Right cardiac atrium (tissue), 5 donors: ENCODE results near the gene VPS37C. TPM values are rescaled to one million over a fixed set of nuclear protein-coding genes. Genes with fewer than 3 reads are reported as not detected.

ENCODE experiments used
- ATAC-seq, 2 donors: fragments of 200-7000 bp; cut with Tn5 transposase; one replicate each; pipeline versions ENCODE4 v1.8.0 to v1.9.1; 2020; ENCODE audit warnings: moderate library complexity in 2 of 2, mild to moderate bottlenecking in 1 of 2
- DNase-seq, 3 donors: peaks; one replicate each; pipeline ENCODE4 v3.0.0-alpha.2; 2020
- H3K27ac ChIP-seq: one replicate; pipeline ENCODE4 v1.5.1; 2013; ENCODE audit warnings: mild to moderate bottlenecking, low read length, control low read depth, moderate library complexity
- H3K27me3 ChIP-seq: one replicate; pipeline ENCODE4 v1.6.1; 2013; ENCODE audit not compliant: control insufficient read depth, insufficient read depth
- H3K4me1 ChIP-seq: one replicate; pipeline ENCODE4 v1.6.1; 2013; ENCODE audit warnings: low read length; ENCODE audit not compliant: control insufficient read depth, insufficient read depth
- H3K4me3 ChIP-seq: one replicate; pipeline ENCODE4 v1.5.1; 2013; ENCODE audit warnings: low read length, control low read depth
- H3K9me3 ChIP-seq: one replicate; pipeline ENCODE4 v1.6.1; 2013; ENCODE audit warnings: low read length; ENCODE audit not compliant: control insufficient read depth
- WGBS: extraction: QIAGEN DNeasy Blood & Tissue Kit; methylation state at CpG from one replicate; pipeline ENCODE4 v1.1.7; 2013; 5-methylcytosine and 5-hydroxymethylcytosine counted together
- intact Hi-C, 4 donors: fragments of 100-400 bp; cut with DNase I; formaldehyde crosslinking; loops; one replicate each; pipeline versions ENCODE4 v1.11.0 to v1.14.0; 2022 to 2023
- polyA plus RNA-seq: library from polyadenylated mRNA; stranded (reverse); fragments of 200-250 nt; gene quantifications from one replicate; pipeline ENCODE4 v1.2.3, GENCODE V29; 2013
- total RNA-seq, 4 donors: library from RNA; stranded (reverse); fragmentation: NEBNext Ultra II Directional; extraction: Animal tissue kit (Norgen Biotek cat#: 25700); gene quantifications; one replicate each; pipeline ENCODE4 v1.2.1, GENCODE V29; 2021
- donor health status: healthy with polysubstance abuse.
- donor health status: DM: no; HTN: yes; CAD: no.
- donor health status: DM: no; HTN: no; CAD: no.
- donor health status: DM: no; HTN: yes; CAD: no; lungs with severe emphysema.
- donor health status: DM: yes; HTN: yes; CAD: no.

The VPS37C gene
- total and polyA plus RNA-seq, 5 donors: 14.6 to 25.4 (median 19.0) TPM

GRCh38 chr11:61153593-61154095 is 7.6 kb downstream of the VPS37C start:
- peak in 1 of 2 donors; percentile 38 for ATAC-seq
- H3K4me3 ChIP-seq: no peak overlapping the region

GRCh38 chr11:61152816-61153592 is 8.2 kb downstream of the VPS37C start:
- ATAC-seq: peak; percentile 43 to 60
- WGBS: 62% methylated on average over 9 of the region's 9 CpGs
- no peaks in the 10 kb centered on the region for H3K9me3 ChIP-seq

More at GRCh38 chr11:61153593-61154095, 7.6 kb downstream of the VPS37C start:
- Histone ChIP-seq H3K27me3 (no peaks in the 10 kb centered on the region), H3K27ac (peak overlapping the region; percentile 87), H3K4me1 (peaks cover 18% of the 10 kb centered on the region), H3K9me3 (no peaks in the 10 kb centered on the region)
- no peak for DNase-seq
- intact Hi-C loops: no loop called here
- WGBS: 74% methylated on average over 2 of the region's 2 CpGs

GRCh38 chr11:61151545-61152252 is 9.5 kb downstream of the VPS37C start:
- peak overlapping the region; percentile 3 for H3K27ac ChIP-seq
- DNase-seq (no peak), ATAC-seq (no peak)
- intact Hi-C loops: no loop called here
- 72% methylated on average over 12 of the region's 12 CpGs for WGBS
- peaks cover 21% of the 10 kb centered on the region for H3K4me1 ChIP-seq
- no peaks in the 10 kb centered on the region for H3K27me3 ChIP-seq
- no peaks in the 10 kb centered on the region for H3K9me3 ChIP-seq
- no peak overlapping the region for H3K4me3 ChIP-seq

More at GRCh38 chr11:61152816-61153592, 8.2 kb downstream of the VPS37C start:
- no peak for DNase-seq
- intact Hi-C loops: no loop called here
- H3K27ac ChIP-seq: peak overlapping the region; percentile 87
- no peak overlapping the region for H3K4me3 ChIP-seq
- H3K4me1 ChIP-seq: peaks cover 18% of the 10 kb centered on the region
- no peaks in the 10 kb centered on the region for H3K27me3 ChIP-seq

GRCh38 chr11:61150706-61151544 is 10.3 kb downstream of the VPS37C start:
- Histone ChIP-seq H3K27ac (no peak overlapping the region), H3K27me3 (no peaks in the 10 kb centered on the region), H3K4me3 (no peak overlapping the region), H3K4me1 (peaks cover 21% of the 10 kb centered on the region), H3K9me3 (no peaks in the 10 kb centered on the region)
- 83% methylated on average over 19 of the region's 19 CpGs for WGBS
- DNase-seq (no peak), ATAC-seq (peak in 1 of 2 donors; percentile 9)
- intact Hi-C loops: no loop called here

- Histone ChIP-seq H3K4me3 (no peak overlapping the region), H3K9me3 (no peaks in the 10 kb centered on the region), H3K4me1 (peaks cover 21% of the 10 kb centered on the region), H3K27me3 (no peaks in the 10 kb centered on the region), H3K27ac (no peak overlapping the region)
- DNase-seq (no peak), ATAC-seq (peak in 1 of 2 donors; percentile 55)
- intact Hi-C loops: no loop called here
- 37% methylated on average over 13 of the region's 13 CpGs for WGBS
Measured at GRCh38 chr11:61149624-61150615, 11.3 kb downstream of the VPS37C start.

GRCh38 chr11:61147791-61148620 is 13.2 kb downstream of the VPS37C start:
- H3K27me3 ChIP-seq: no peaks in the 10 kb centered on the region
- no peak overlapping the region for H3K27ac ChIP-seq
- 70% methylated on average over 11 of the region's 11 CpGs for WGBS
- H3K4me1 ChIP-seq: peaks cover 19% of the 10 kb centered on the region
- no peak for ATAC-seq
- no peak for DNase-seq
- H3K9me3 ChIP-seq: no peaks in the 10 kb centered on the region
- intact Hi-C loops: no loop called here
- H3K4me3 ChIP-seq: no peak overlapping the region

- no peak for DNase-seq
- no peak for ATAC-seq
- H3K27ac ChIP-seq: no peak overlapping the region
- H3K4me1 ChIP-seq: peaks cover 13% of the 10 kb centered on the region
- no peaks in the 10 kb centered on the region for H3K27me3 ChIP-seq
- H3K4me3 ChIP-seq: no peak overlapping the region
- intact Hi-C loops: no loop called here
- no peaks in the 10 kb centered on the region for H3K9me3 ChIP-seq
- WGBS: 69% methylated on average over 10 of the region's 10 CpGs
Measured at GRCh38 chr11:61147271-61147670, 14.0 kb downstream of the VPS37C start.

GRCh38 chr11:61146416-61146815 is 14.8 kb downstream of the VPS37C start:
- Histone ChIP-seq H3K4me1 (peaks cover 11% of the 10 kb centered on the region), H3K9me3 (no peaks in the 10 kb centered on the region), H3K27me3 (no peaks in the 10 kb centered on the region), H3K27ac (no peak overlapping the region), H3K4me3 (no peak overlapping the region)
- ATAC-seq (no peak), DNase-seq (no peak)
- intact Hi-C loops: no loop called here
- 92% methylated on average over 9 of the region's 9 CpGs for WGBS

- Histone ChIP-seq H3K4me3 (no peak overlapping the region), H3K4me1 (peaks cover 9% of the 10 kb centered on the region), H3K27me3 (no peaks in the 10 kb centered on the region), H3K27ac (no peak overlapping the region), H3K9me3 (no peaks in the 10 kb centered on the region)
- intact Hi-C loops: no loop called here
- DNase-seq (no peak), ATAC-seq (no peak)
- 88% methylated on average over 17 of the region's 17 CpGs for WGBS
Measured at GRCh38 chr11:61145228-61146005, 15.8 kb downstream of the VPS37C start.
